Right atrium auricular region (tissue), 2 donors: ENCODE results near the gene CCL16. TPM values are rescaled to one million over a fixed set of nuclear protein-coding genes. Genes with fewer than 3 reads are reported as not detected.
"Not testable (repeated sequence)": the region's sequence is repeated elsewhere in the genome, so short reads cannot be mapped to it uniquely, and the experiment has no call there.

Experiments used
- DNase-seq: peaks from one replicate; pipeline ENCODE4 v3.0.0-alpha.2; 2019; ENCODE audit warnings: low spot score
- H3K27ac ChIP-seq, 2 donors: fragments of 200-600 bp; sonication (generic); 1 replicate in 1 of 2; 2 replicates in 1 of 2; pipeline ENCODE4 v1.5.1; 2016 to 2019
- H3K27me3 ChIP-seq, 2 donors: fragments of 200-600 bp; sonication (generic); one replicate each; pipeline versions ENCODE4 v1.5.1 to v1.6.0; 2017 to 2019
- H3K36me3 ChIP-seq: fragments of 200-600 bp; sonication (generic); one replicate; pipeline ENCODE4 v1.5.1; 2016
- H3K4me1 ChIP-seq, 2 donors: fragments of 200-600 bp; sonication (generic); one replicate each; pipeline versions ENCODE4 v1.5.1 to v1.6.0; 2017 to 2019
- H3K4me3 ChIP-seq, 2 donors: fragments of 200-600 bp; sonication (generic); 1 replicate in 1 of 2; 2 replicates in 1 of 2; pipeline ENCODE4 v1.5.1; 2017 to 2019; ENCODE audit warnings: mild to moderate bottlenecking in 1 of 2, moderate library complexity in 1 of 2
- H3K9me3 ChIP-seq, 2 donors: fragments of 200-600 bp; sonication (generic); one replicate each; pipeline ENCODE4 v1.5.1; 2019
- total RNA-seq, 2 donors: library from RNA; depleted of rRNA; stranded (reverse); fragments of >200 nt; gene quantifications; one replicate each; pipeline ENCODE4 v1.1.0, GENCODE V29; 2016
- TF ChIP-seq, protein P1 (sequence below), 2 donors: fragments of 200-600 bp; sonication (generic); IDR thresholded peaks; one replicate each; pipeline ENCODE4 v1.5.1; 2019; ENCODE audit warnings: antibody characterized with exemption in 2 of 2

The CCL16 gene
- total RNA-seq, 2 donors from 2014 or later: not detected

DNA sequence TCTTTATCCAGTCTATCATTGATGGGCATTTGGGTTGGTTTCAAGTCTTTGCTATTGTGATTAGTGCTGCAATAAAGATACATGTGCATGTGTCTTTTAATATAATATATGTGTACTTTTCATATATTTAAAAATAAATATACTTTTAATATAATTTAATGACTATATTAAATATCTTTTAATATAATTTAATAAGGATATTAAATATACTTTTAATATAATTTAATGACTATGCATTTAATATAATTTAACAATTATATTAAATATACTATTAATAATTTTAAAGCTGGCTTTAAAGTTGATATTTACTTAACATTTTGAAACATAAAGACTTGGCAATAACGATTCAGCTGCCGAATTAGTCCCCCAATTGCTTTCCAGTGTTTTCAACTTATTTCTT lies 35.3 kb upstream of the CCL16 start:
- no peaks in the 10 kb centered on the region for H3K36me3 ChIP-seq
- TF ChIP-seq, protein P1, sequence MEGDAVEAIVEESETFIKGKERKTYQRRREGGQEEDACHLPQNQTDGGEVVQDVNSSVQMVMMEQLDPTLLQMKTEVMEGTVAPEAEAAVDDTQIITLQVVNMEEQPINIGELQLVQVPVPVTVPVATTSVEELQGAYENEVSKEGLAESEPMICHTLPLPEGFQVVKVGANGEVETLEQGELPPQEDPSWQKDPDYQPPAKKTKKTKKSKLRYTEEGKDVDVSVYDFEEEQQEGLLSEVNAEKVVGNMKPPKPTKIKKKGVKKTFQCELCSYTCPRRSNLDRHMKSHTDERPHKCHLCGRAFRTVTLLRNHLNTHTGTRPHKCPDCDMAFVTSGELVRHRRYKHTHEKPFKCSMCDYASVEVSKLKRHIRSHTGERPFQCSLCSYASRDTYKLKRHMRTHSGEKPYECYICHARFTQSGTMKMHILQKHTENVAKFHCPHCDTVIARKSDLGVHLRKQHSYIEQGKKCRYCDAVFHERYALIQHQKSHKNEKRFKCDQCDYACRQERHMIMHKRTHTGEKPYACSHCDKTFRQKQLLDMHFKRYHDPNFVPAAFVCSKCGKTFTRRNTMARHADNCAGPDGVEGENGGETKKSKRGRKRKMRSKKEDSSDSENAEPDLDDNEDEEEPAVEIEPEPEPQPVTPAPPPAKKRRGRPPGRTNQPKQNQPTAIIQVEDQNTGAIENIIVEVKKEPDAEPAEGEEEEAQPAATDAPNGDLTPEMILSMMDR (IDR thresholded peaks at IDR 0.05): no peak
- H3K4me3 ChIP-seq: no peak overlapping the region
- H3K27ac ChIP-seq: no peak overlapping the region
- no peaks in the 10 kb centered on the region for H3K27me3 ChIP-seq
- no peak for DNase-seq
- H3K9me3 ChIP-seq: no peaks in the 10 kb centered on the region
- H3K4me1 ChIP-seq: no peaks in the 10 kb centered on the region

DNA sequence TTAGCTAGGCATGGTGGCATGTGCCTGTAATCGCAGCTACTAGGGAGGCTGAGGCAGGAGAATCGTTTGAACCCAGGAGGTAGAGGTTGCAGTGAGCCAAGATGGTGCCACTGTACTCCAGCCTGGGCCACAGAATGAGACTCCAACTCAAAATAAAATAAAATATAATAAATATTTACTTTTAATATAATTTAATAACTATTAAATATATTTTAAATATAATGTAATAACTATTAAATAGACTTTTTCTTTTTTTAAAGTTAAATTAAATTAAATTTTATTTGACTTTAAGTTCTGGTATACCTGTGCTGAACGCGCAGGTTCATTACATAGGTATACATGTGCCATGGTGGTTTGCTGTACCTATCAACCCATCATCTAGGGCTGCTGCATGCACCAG lies 34.6 kb upstream of the CCL16 start:
- not testable (repeated sequence) for H3K4me1 ChIP-seq, H3K4me3 ChIP-seq, H3K27me3 ChIP-seq, H3K9me3 ChIP-seq, DNase-seq, H3K27ac ChIP-seq, H3K36me3 ChIP-seq

DNA sequence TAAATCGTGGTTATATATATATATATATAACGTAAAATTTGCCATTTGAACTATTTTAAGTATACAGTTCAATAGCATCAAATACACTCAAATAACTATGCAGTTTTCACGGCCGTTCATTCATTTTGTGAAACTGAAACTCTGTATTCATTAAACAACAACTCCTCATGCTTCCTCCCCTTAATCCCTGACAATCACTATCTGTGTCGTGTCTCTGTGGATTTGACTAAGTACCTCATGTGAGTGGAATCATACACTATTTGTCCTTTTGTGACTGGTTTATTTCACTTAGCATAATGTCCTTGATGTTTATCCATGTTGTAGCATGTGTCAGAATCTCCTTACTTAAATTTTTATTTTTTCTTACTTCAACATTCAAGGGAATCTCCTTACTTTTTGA lies 33.6 kb upstream of the CCL16 start:
- Histone ChIP-seq H3K9me3 (peaks cover 0 to 10% of the 10 kb centered on the region in 2 donors), H3K4me3 (no peak overlapping the region), H3K27ac (no peak overlapping the region), H3K36me3 (no peaks in the 10 kb centered on the region), H3K4me1 (no peaks in the 10 kb centered on the region), H3K27me3 (no peaks in the 10 kb centered on the region)
- DNase-seq: no peak
- TF ChIP-seq, protein P1 (IDR thresholded peaks at IDR 0.05): no peak

DNA sequence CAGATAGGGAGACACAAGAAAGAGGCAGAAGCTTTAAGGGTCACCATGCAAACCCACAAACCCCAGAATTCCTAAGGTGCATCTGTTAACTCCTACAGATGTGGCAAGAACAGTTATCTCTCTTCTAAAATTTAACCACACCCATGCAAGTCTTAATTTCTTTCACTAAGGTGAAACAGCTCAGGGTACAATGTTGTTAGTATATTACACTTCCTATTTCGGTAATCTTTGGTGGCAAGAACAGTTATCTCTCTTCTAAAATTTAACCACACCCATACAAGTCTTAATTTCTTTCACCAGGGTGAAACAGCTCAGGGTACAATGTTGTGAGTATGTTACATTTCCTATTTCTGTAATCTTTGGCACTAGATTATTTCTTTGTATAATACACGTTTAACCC lies 29.9 kb upstream of the CCL16 start:
- H3K27me3 ChIP-seq: no peaks in the 10 kb centered on the region
- H3K4me3 ChIP-seq: no peak overlapping the region
- DNase-seq: no peak
- TF ChIP-seq, protein P1 (IDR thresholded peaks at IDR 0.05): no peak
- no peaks in the 10 kb centered on the region for H3K36me3 ChIP-seq
- H3K9me3 ChIP-seq: peaks cover 0 to 17% of the 10 kb centered on the region in 2 donors
- H3K4me1 ChIP-seq: no peaks in the 10 kb centered on the region
- no peak overlapping the region for H3K27ac ChIP-seq

DNA sequence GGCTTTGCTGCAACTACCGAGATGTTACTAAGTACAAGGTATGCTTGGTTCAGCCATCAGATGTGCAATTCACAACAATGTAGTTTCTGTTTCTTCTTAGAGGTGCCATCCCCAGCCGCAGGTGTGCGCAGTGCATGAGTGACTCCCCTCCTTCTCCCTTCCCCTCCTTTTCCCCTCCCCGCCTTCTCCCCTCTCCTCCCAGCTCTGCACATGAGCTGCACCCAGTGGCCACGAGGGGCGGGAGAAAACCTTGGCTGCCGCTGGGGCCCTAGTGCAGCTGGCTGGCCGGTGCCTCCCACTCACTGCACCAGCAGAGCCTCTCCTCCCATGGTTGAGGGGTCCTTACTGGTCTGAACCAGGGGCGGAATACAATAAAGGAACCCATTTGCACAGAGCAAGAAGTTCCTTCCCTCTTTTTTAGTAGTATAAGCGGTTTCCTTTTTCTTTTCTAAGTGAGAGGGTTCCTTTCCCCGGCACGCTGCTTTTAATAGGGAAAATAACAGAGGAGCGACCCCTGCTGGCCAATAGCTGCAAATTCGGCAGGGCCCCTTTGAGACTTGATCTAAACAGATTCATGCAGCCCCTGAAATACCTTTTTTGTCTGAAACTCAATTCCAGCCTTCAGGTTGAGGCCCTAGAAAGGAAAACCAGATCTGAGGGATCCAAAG lies 27.8 kb upstream of the CCL16 start:
- TF ChIP-seq, protein P1 (IDR thresholded peaks at IDR 0.05): peak in 1 of 2 donors; percentile 36
- H3K27ac ChIP-seq: no peak overlapping the region
- no peak overlapping the region for H3K4me3 ChIP-seq
- H3K9me3 ChIP-seq: peaks cover 0 to 17% of the 10 kb centered on the region in 2 donors
- H3K4me1 ChIP-seq: no peaks in the 10 kb centered on the region
- no peak for DNase-seq
- H3K36me3 ChIP-seq: no peaks in the 10 kb centered on the region
- H3K27me3 ChIP-seq: no peaks in the 10 kb centered on the region

DNA sequence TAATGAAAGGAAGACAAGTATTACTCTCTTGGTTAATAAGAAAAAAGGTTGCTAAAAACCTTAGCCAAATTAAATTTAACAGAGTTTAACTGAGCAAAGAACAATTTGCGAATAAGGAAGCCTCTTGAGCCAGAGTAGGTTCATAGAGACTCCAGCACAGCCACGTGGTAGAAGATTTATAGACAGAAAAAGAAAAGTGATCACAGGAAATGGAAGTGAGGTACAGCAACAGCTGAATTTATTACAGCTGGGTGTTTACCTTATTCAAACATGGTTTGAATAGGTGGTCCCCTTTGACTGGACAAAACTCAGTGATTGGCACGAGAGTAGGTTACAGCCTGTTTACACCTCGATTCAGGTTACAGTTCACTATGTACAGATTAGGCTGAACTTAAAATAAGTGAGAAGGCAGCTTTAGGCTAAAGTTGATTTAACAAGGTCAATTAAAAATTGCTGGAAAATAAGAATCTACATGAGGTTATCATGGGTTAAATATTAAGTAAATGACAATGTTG lies 23.4 kb upstream of the CCL16 start:
- no peak for DNase-seq
- Histone ChIP-seq H3K36me3 (no peaks in the 10 kb centered on the region), H3K27me3 (no peaks in the 10 kb centered on the region), H3K4me1 (no peaks in the 10 kb centered on the region), H3K9me3 (peaks cover 0 to 5% of the 10 kb centered on the region in 2 donors), H3K27ac (no peak overlapping the region), H3K4me3 (no peak overlapping the region)
- TF ChIP-seq, protein P1 (IDR thresholded peaks at IDR 0.05): no peak
